Transverse colon (tissue), 4 donors: ENCODE results near the gene GPR108.

Experiments used
- POLR2AphosphoS5 ChIP-seq, 3 donors: sonication (generic); formaldehyde crosslinking; IDR thresholded peaks; one replicate each; pipeline ENCODE4 v1.6.1; 2016; ENCODE audit warnings: antibody characterized with exemption in 3 of 3
- TF ChIP-seq, protein P1 (sequence below), 5 experiments: fragments of 200-600 bp in 3 of 5; fragments of 450-650 bp in 2 of 5; sonication (generic) in 3 of 5; IDR thresholded peaks; 1 replicate in 2 of 5; 2 replicates in 3 of 5; pipeline ENCODE4 v1.5.1; 2016 to 2017; ENCODE audit warnings: antibody characterized with exemption in 5 of 5, inconsistent platforms in 3 of 5, mild to moderate bottlenecking in 2 of 5, moderate library complexity in 1 of 5

DNA sequence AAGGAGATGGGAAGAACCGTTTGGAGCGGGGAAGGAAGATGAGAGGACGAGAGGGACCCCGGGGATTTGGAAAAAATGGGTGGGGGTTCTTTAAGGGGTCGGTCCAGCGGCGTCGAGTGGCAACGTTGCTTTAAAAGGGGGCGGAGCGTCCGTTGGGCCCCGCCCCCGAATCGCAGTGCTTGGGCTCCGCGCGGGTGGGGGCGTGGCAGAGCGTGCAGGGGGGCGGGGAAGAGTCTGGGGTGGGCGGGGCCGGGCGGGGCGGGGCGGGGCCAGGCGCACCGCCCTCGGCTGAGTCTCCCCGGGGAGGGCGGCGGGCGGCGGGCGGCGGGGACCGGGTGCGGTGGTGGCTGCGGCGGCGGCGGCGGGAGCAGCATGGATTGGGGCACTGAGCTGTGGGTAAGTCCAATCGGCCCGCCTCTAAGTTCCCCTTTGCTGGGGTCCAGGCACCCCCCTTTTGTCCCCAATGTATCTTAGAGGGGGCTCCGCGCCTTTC, 2.1 kb upstream of the GPR108 start, which contains the start of gene TRIP10:
- TF ChIP-seq POLR2AphosphoS5 (IDR thresholded peaks at IDR 0.05), result peak; percentile 61 to 83 (median 70)
- TF ChIP-seq, protein P1, sequence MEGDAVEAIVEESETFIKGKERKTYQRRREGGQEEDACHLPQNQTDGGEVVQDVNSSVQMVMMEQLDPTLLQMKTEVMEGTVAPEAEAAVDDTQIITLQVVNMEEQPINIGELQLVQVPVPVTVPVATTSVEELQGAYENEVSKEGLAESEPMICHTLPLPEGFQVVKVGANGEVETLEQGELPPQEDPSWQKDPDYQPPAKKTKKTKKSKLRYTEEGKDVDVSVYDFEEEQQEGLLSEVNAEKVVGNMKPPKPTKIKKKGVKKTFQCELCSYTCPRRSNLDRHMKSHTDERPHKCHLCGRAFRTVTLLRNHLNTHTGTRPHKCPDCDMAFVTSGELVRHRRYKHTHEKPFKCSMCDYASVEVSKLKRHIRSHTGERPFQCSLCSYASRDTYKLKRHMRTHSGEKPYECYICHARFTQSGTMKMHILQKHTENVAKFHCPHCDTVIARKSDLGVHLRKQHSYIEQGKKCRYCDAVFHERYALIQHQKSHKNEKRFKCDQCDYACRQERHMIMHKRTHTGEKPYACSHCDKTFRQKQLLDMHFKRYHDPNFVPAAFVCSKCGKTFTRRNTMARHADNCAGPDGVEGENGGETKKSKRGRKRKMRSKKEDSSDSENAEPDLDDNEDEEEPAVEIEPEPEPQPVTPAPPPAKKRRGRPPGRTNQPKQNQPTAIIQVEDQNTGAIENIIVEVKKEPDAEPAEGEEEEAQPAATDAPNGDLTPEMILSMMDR (IDR thresholded peaks at IDR 0.05), result no peak
